GM03348 (cell line): ENCODE data around the gene LTF.
A peak's percentile ranks its signal among the peaks of the same experiment; 100 is the strongest.
"Not testable (repeated sequence)": the region's sequence is repeated elsewhere in the genome, so short reads cannot be mapped to it uniquely, and the experiment has no call there.

Source experiments
- DNase-seq: peaks from one replicate; pipeline ENCODE4 v3.0.0; 2012; ENCODE audit warnings: low spot score

LTF gene

GRCh38 chr3:46464326-46465195, at the start of gene LTF:
Gene LTF (minus strand): TSS chr3:46464905. CDS start chr3:46464867, 38 bp downstream.
- DNase-seq = no peak

GRCh38 chr3:46512191-46512749, 47.6 kb upstream of the LTF start:
- no peak for DNase-seq

GRCh38 chr3:46509661-46510187, 45.0 kb upstream of the LTF start:
- no peak for DNase-seq

- no peak for DNase-seq
Observed at GRCh38 chr3:46508850-46509591, 44.3 kb upstream of the LTF start.

GRCh38 chr3:46506526-46506925, 41.8 kb upstream of the LTF start:
- no peak for DNase-seq

GRCh38 chr3:46505953-46506352, 41.2 kb upstream of the LTF start:
- DNase-seq = no peak

GRCh38 chr3:46504789-46505188, 40.1 kb upstream of the LTF start:
- DNase-seq = no peak

- DNase-seq = no peak
Observed at GRCh38 chr3:46503200-46503874, 38.6 kb upstream of the LTF start.

- DNase-seq = no peak
Observed at GRCh38 chr3:46501702-46502101, 37.0 kb upstream of the LTF start.

- peak; percentile 62 for DNase-seq
Observed at GRCh38 chr3:46500656-46501635, 36.2 kb upstream of the LTF start.

GRCh38 chr3:46498916-46499519, 34.3 kb upstream of the LTF start:
- no peak for DNase-seq

- DNase-seq = no peak
Observed at GRCh38 chr3:46497556-46498265, 33.0 kb upstream of the LTF start, which contains the start of gene RTP3. Gene RTP3 (plus strand): TSS chr3:46497976. CDS start chr3:46498063, 87 bp downstream.

GRCh38 chr3:46496746-46497555, 32.2 kb upstream of the LTF start:
- no peak for DNase-seq

GRCh38 chr3:46495901-46496456, 31.3 kb upstream of the LTF start:
- peak; percentile 72 for DNase-seq

- not testable (repeated sequence) for DNase-seq
Observed at GRCh38 chr3:46494491-46494890, 29.8 kb upstream of the LTF start.

GRCh38 chr3:46492890-46493547, 28.3 kb upstream of the LTF start:
- DNase-seq = no peak

- DNase-seq = no peak
Observed at GRCh38 chr3:46491089-46492070, 26.7 kb upstream of the LTF start.
